T-helper 17 cell (primary cell): Measurements from ENCODE around the gene OTOGL. TPM values are rescaled to one million over a fixed set of nuclear protein-coding genes. Genes with fewer than 3 reads are reported as not detected.

ENCODE experiments used
- ATAC-seq: fragments of 150-1000 bp; cut with Tn5 transposase; 2 replicates; pipeline ENCODE4 v1.10.0; 2021; ENCODE audit warnings: mild to moderate bottlenecking, moderate library complexity
- DNase-seq, 3 donors: peaks; one replicate each; pipeline versions ENCODE4 v3.0.0 to v3.0.0-alpha.2; 2020 to 2021
- H3K9me3 ChIP-seq: one replicate; pipeline ENCODE4 v1.7.0; 2013; ENCODE audit warnings: low read length, mild to moderate bottlenecking; ENCODE audit not compliant: control insufficient read depth, poor library complexity, severe bottlenecking
- H3K27ac Mint-ChIP-seq: one replicate; pipeline ENCODE4 v1.8.0; 2022; ENCODE audit warnings: mild to moderate bottlenecking, moderate library complexity, mixed read lengths
- H3K27me3 Mint-ChIP-seq: one replicate; pipeline ENCODE4 v1.8.0; 2022; ENCODE audit warnings: mixed read lengths
- H3K36me3 Mint-ChIP-seq: one replicate; pipeline ENCODE4 v1.8.0; 2022; ENCODE audit warnings: low read depth, mixed read lengths
- H3K4me1 Mint-ChIP-seq: one replicate; pipeline ENCODE4 v1.8.0; 2022; ENCODE audit warnings: mild to moderate bottlenecking, mixed read lengths
- H3K4me3 Mint-ChIP-seq: one replicate; pipeline ENCODE4 v1.8.0; 2022; ENCODE audit warnings: mild to moderate bottlenecking, moderate library complexity, mixed read lengths
- total RNA-seq, 4 donors: library from RNA in 2 of 4; stranded (reverse) in 2 of 4; gene quantifications; one replicate each; pipeline ENCODE4 v1.2.3 and lab custom pipeline; 2022 to 2026

OTOGL gene
- total RNA-seq, 2 donors from 2014 or later, result not detected

DNA sequence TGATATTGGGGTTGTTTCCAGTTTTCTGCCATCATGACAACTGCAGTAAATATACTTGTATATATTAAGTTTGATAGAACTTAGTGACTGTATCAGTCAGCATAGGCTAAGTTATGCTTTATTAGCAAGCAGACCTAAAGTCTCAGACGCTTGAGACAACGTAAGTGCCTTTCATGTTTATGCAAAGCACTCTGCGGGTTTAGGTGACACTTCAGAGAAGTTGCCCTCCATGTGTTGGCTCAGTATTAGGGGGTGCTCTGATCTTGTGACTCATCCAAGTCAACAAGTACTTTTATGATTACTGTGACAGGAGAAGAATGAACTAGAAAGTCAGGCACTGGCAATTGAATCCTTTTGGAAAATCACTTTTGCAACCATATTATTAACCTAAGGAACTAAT is 13.3 kb upstream of the OTOGL start:
- peaks cover 2% of the 10 kb centered on the region for H3K36me3 Mint-ChIP-seq
- H3K9me3 ChIP-seq, result peaks cover 5% of the 10 kb centered on the region
- peaks cover 4% of the 10 kb centered on the region for H3K4me1 Mint-ChIP-seq
- no peaks in the 10 kb centered on the region for H3K27me3 Mint-ChIP-seq
- ATAC-seq, result no peak
- DNase-seq, result no peak
- H3K27ac Mint-ChIP-seq, result no peak overlapping the region
- no peak overlapping the region for H3K4me3 Mint-ChIP-seq

GRCh38 chr12:80087486-80088213 is 11.7 kb upstream of the OTOGL start:
- peaks cover 2% of the 10 kb centered on the region for H3K9me3 ChIP-seq
- H3K27me3 Mint-ChIP-seq, result no peaks in the 10 kb centered on the region
- H3K4me1 Mint-ChIP-seq, result peaks cover 4% of the 10 kb centered on the region
- no peak overlapping the region for H3K27ac Mint-ChIP-seq
- no peaks in the 10 kb centered on the region for H3K36me3 Mint-ChIP-seq
- no peak overlapping the region for H3K4me3 Mint-ChIP-seq
- DNase-seq (no peak), ATAC-seq (no peak)

- no peaks in the 10 kb centered on the region for H3K27me3 Mint-ChIP-seq
- H3K4me3 Mint-ChIP-seq, result no peak overlapping the region
- no peaks in the 10 kb centered on the region for H3K4me1 Mint-ChIP-seq
- DNase-seq (no peak), ATAC-seq (no peak)
- no peak overlapping the region for H3K27ac Mint-ChIP-seq
- no peaks in the 10 kb centered on the region for H3K9me3 ChIP-seq
- no peaks in the 10 kb centered on the region for H3K36me3 Mint-ChIP-seq
Measured at GRCh38 chr12:80100591-80100990, 1.3 kb downstream of the OTOGL start.

DNA sequence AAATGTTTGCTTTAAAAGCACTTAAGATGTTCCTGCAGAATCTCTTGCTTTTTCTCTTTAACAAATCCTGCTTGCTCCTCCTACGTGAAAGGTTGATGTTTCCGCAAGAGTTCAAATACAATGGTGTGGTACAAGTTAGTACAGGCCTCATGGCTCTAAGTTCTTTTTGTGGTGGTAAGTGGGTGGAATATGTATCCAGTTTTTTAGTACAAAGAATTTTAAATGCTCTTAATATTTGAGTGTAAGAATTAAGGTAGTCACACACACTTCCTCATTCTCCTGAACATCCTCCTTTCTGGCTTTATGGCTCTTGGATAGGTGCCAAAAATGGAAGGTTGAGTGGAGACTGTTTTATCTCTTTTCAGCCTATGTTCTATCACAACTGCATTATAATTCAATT is 1.8 kb downstream of the OTOGL start:
- Mint-ChIP-seq H3K27me3 (no peaks in the 10 kb centered on the region), H3K36me3 (no peaks in the 10 kb centered on the region), H3K27ac (no peak overlapping the region), H3K4me1 (no peaks in the 10 kb centered on the region), H3K4me3 (no peak overlapping the region)
- no peaks in the 10 kb centered on the region for H3K9me3 ChIP-seq
- DNase-seq (no peak), ATAC-seq (no peak)

DNA sequence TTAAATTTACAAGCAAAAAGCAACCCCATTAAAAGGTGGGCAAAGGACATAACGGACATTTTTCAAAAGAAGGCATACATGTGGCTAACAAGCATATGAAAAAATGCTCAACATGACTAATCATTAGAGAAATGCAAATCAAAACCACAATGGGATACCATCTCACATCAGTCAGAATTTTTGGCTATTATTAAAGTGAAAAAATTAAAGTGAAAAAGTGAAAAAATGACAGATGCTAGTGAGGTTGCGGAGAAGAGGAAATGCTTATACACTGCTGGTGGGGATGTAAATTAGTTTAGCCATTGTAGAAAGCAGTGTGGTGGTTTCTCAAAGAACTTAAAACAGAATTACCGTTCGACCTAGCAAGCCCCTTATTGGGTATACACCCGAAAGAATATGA is 7.9 kb downstream of the OTOGL start:
- Mint-ChIP-seq H3K27me3 (no peaks in the 10 kb centered on the region), H3K27ac (no peak overlapping the region), H3K36me3 (no peaks in the 10 kb centered on the region), H3K4me3 (no peak overlapping the region), H3K4me1 (no peaks in the 10 kb centered on the region)
- no peaks in the 10 kb centered on the region for H3K9me3 ChIP-seq
- ATAC-seq (no peak), DNase-seq (no peak)

DNA sequence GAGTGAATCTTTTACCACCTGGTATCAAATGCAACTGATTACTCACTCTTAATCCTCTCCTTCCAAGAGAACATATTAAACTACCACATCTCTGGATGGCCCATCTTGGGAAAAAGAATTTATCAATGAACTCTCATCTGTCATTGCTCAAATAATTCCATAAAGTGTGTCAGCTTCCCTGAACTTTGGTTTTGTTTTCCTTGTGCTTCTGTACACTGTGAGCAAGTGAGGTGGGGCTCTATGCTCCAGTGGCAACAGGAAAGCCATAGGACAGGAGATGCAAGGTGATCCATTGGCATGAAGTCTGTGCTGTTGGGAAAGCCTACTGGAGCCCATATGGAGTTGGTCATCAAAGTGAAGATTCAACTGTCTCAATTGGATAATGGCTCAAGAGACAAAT is 17.4 kb downstream of the OTOGL start:
- H3K4me3 Mint-ChIP-seq, result no peak overlapping the region
- peaks cover 2% of the 10 kb centered on the region for H3K36me3 Mint-ChIP-seq
- H3K4me1 Mint-ChIP-seq, result peaks cover 3% of the 10 kb centered on the region
- H3K27ac Mint-ChIP-seq, result no peak overlapping the region
- no peaks in the 10 kb centered on the region for H3K9me3 ChIP-seq
- ATAC-seq, result no peak
- no peak for DNase-seq
- no peaks in the 10 kb centered on the region for H3K27me3 Mint-ChIP-seq

DNA sequence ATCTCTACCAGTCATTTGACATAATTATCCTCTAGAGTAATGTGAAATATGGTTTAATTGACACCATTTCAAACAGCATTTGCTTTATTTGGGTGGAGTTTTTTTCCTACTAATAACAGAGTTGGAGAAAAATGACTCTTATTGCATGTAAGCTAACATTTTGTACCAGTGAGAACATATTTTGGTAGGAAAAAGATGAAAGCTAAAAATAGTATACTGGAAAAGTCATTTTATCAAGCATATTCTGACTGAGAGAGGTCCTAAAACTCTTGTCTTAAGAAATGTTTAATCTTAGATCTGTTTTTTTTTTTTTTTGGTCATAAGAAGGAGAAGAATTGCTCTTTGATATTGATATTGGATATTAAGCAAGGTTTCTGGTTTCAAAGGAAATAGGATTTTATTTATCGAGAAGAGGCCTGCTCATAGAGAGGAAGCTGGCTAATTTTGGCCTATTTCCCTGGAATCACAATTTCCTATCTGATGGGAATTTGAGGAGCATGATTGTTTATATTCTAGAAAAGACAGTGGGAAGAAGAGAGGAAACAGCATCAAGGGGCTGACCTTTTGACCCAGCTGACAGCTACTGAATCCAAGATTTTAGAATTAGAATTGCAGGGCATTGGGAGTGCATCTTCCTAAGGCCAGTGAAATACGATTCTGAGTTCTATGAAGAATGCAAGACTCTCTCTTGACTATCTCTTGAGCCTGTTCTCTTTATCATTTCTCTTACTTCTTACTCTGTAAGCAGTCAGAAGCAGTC is 19.4 kb downstream of the OTOGL start:
- Mint-ChIP-seq H3K4me3 (no peak overlapping the region), H3K27ac (no peak overlapping the region), H3K4me1 (peaks cover 3% of the 10 kb centered on the region), H3K27me3 (no peaks in the 10 kb centered on the region), H3K36me3 (peaks cover 1% of the 10 kb centered on the region)
- ATAC-seq (no peak), DNase-seq (no peak)
- no peaks in the 10 kb centered on the region for H3K9me3 ChIP-seq

GRCh38 chr12:80120994-80121393 is 21.7 kb downstream of the OTOGL start:
- no peak overlapping the region for H3K27ac Mint-ChIP-seq
- no peak overlapping the region for H3K4me3 Mint-ChIP-seq
- no peak for DNase-seq
- H3K4me1 Mint-ChIP-seq, result peaks cover 3% of the 10 kb centered on the region
- H3K9me3 ChIP-seq, result no peaks in the 10 kb centered on the region
- peaks cover 1% of the 10 kb centered on the region for H3K36me3 Mint-ChIP-seq
- ATAC-seq, result no peak
- no peaks in the 10 kb centered on the region for H3K27me3 Mint-ChIP-seq

DNA sequence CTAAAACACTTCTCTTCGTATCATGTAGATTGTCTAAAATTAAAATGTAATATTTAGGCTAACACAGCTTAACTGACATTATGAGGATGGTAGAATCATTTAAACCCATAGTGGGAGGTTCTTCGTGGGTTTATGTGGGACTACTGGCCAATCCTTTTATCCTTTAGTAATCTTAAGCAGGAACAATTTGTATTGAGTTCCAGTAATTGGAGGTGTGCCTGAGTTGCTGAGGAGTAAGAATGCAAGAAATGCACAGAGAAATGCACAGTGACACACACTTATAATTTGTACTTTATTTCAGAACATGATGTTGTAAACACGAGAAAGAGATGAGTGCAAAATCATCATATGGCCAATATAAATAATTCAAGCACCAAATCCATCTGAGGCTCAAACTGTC is 22.3 kb downstream of the OTOGL start:
- Mint-ChIP-seq H3K4me3 (no peak overlapping the region), H3K27ac (no peak overlapping the region), H3K27me3 (no peaks in the 10 kb centered on the region), H3K36me3 (peaks cover 2% of the 10 kb centered on the region), H3K4me1 (peaks cover 3% of the 10 kb centered on the region)
- no peaks in the 10 kb centered on the region for H3K9me3 ChIP-seq
- ATAC-seq, result no peak
- DNase-seq, result no peak

DNA sequence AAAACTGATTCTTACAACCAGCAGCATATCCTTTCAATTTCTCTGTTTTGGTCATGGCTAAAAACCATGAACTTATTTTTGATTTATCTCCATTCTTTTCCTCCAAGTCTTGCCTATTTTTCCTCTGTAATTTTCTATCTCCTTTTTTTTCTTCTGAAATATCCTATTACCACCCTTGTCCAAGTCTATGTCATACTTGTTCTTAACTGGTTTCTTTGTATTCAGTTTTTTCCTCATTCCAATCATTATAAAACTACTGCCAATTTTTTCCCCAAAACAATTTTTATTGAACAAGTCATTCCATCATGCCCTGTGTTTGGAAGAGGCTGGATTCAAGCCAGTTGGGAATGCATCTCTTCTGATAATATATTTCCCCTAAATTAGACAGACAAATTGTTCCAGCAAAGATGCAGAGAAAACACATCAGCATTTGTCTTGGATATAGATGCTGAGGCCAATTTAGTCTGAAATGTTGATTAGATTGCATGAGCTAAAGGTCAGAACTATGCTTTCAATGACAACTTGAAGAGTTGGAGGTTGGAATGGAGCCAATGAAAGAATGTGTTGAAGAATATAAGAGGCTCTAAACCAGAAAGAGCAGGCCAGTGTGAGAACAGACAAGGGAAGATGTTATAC is 30.7 kb downstream of the OTOGL start:
- H3K9me3 ChIP-seq, result no peaks in the 10 kb centered on the region
- H3K27ac Mint-ChIP-seq, result no peak overlapping the region
- H3K27me3 Mint-ChIP-seq, result no peaks in the 10 kb centered on the region
- H3K4me1 Mint-ChIP-seq, result no peaks in the 10 kb centered on the region
- peaks cover 2% of the 10 kb centered on the region for H3K36me3 Mint-ChIP-seq
- DNase-seq (no peak), ATAC-seq (no peak)
- no peak overlapping the region for H3K4me3 Mint-ChIP-seq

GRCh38 chr12:80135624-80136023 is 36.3 kb downstream of the OTOGL start:
- ATAC-seq (no peak), DNase-seq (no peak)
- H3K27ac Mint-ChIP-seq, result no peak overlapping the region
- no peaks in the 10 kb centered on the region for H3K9me3 ChIP-seq
- peaks cover 2% of the 10 kb centered on the region for H3K36me3 Mint-ChIP-seq
- H3K27me3 Mint-ChIP-seq, result no peaks in the 10 kb centered on the region
- H3K4me1 Mint-ChIP-seq, result no peaks in the 10 kb centered on the region
- no peak overlapping the region for H3K4me3 Mint-ChIP-seq

GRCh38 chr12:80140005-80140404 is 40.7 kb downstream of the OTOGL start:
- Mint-ChIP-seq H3K4me3 (no peak overlapping the region), H3K27me3 (peaks cover 6% of the 10 kb centered on the region), H3K4me1 (no peaks in the 10 kb centered on the region), H3K27ac (no peak overlapping the region), H3K36me3 (peaks cover 2% of the 10 kb centered on the region)
- H3K9me3 ChIP-seq, result no peaks in the 10 kb centered on the region
- ATAC-seq (no peak), DNase-seq (no peak)

GRCh38 chr12:80142640-80143039 is 43.3 kb downstream of the OTOGL start:
- Mint-ChIP-seq H3K36me3 (no peaks in the 10 kb centered on the region), H3K4me1 (no peaks in the 10 kb centered on the region), H3K27ac (no peak overlapping the region), H3K27me3 (peaks cover 6% of the 10 kb centered on the region), H3K4me3 (no peak overlapping the region)
- no peak for DNase-seq
- ATAC-seq, result no peak
- H3K9me3 ChIP-seq, result no peaks in the 10 kb centered on the region
